ENCODE measurements around the gene FAM83C.
A peak's percentile ranks its signal among the peaks of the same experiment; 100 is the strongest.
"Not testable (repeated sequence)": the region's sequence is repeated elsewhere in the genome, so short reads cannot be mapped to it uniquely, and the experiment has no call there.

The FAM83C gene

GRCh38 chr20:35270021-35270902 lies 22.0 kb downstream of the FAM83C start:
- DNase-seq (ENCODE audit: insufficient read length, low spot score): no peak
- TF ChIP-seq POLR2A (IDR thresholded peaks at IDR 0.05; ENCODE audit: low read depth, low read length) (no peak), POU2F2 (IDR thresholded peaks at IDR 0.05; ENCODE audit: low read depth, low read length) (no peak), TAF1 (IDR thresholded peaks at IDR 0.05; ENCODE audit: low read depth, low read length) (no peak), PAX5 (IDR thresholded peaks at IDR 0.05; ENCODE audit: insufficient read depth, low read length, severe bottlenecking) (no peak), SPI1 (IDR thresholded peaks at IDR 0.05; ENCODE audit: low read depth, low read length) (no peak), POLR2AphosphoS5 (IDR thresholded peaks at IDR 0.05; ENCODE audit: low read depth, low read length) (no peak)
- no peak for FAIRE-seq

DNA sequence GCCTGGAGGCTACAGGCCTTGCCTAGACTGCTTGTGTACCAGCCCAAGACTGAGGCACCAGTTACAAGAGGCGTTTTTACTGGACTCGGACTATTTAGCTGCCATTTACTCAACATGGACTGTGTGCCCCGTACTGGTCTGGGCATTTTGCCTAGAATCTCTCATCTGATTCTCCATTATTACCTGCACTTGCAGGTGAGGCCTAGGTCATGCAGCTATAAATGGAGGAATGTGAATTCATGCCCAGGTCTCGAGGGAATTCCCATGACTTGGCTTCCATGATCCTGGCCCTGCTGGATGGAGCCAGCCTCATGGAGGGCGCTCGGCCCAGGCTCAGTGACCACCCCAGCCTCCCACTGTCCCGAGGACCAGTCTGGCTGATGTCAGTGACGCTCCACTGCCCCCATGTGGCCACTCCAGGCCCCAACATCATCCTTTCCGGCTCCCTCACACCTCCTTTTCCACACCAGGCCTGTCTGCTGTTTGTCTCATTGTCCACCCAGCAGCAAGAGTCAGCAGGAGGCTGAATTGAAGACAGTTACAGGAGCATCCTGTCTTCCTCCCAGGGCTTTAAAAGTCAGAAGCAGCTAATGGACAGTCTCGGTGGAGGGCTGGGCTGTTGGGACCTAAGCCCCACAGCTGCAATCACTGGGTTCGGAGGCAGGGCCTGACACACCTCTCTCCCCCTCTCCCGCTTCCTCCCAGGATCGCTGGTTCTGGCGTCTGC lies 23.0 kb downstream of the FAM83C start:
- peak; percentile 76 for FAIRE-seq
- DNase-seq (ENCODE audit: insufficient read length, low spot score): peak; percentile 71
- TF ChIP-seq POU2F2 (IDR thresholded peaks at IDR 0.05; ENCODE audit: low read depth, low read length): no peak
- no peak for TF ChIP-seq SPI1 (IDR thresholded peaks at IDR 0.05; ENCODE audit: low read depth, low read length)
- no peak for TF ChIP-seq POLR2A (IDR thresholded peaks at IDR 0.05; ENCODE audit: low read depth, low read length)
- no peak for TF ChIP-seq PAX5 (IDR thresholded peaks at IDR 0.05; ENCODE audit: insufficient read depth, low read length, severe bottlenecking)
- no peak for TF ChIP-seq POLR2AphosphoS5 (IDR thresholded peaks at IDR 0.05; ENCODE audit: low read depth, low read length)
- TF ChIP-seq TAF1 (IDR thresholded peaks at IDR 0.05; ENCODE audit: low read depth, low read length): no peak

DNA sequence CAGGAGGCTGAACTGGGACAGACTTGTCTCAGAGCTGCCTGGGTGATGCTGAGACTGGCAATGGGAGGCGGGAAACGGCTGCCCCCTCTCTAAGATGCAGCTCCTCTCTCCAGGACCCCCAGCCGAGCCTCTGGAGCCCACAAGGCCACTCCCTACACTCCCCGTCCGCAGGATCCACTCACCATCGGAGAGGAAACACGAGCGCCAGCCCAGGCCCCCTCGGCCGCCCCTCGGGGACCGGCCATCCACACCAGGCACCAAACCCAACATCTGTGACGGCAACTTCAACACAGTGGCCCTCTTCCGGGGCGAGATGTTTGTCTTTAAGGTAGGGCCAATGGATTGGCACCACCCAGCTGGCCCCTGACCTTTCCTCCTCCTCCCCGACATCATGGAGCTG lies 25.1 kb downstream of the FAM83C start:
- TF ChIP-seq TAF1 (IDR thresholded peaks at IDR 0.05; ENCODE audit: low read depth, low read length): no peak
- no peak for TF ChIP-seq SPI1 (IDR thresholded peaks at IDR 0.05; ENCODE audit: low read depth, low read length)
- TF ChIP-seq POU2F2 (IDR thresholded peaks at IDR 0.05; ENCODE audit: low read depth, low read length): no peak
- TF ChIP-seq PAX5 (IDR thresholded peaks at IDR 0.05; ENCODE audit: insufficient read depth, low read length, severe bottlenecking): no peak
- TF ChIP-seq POLR2AphosphoS5 (IDR thresholded peaks at IDR 0.05; ENCODE audit: low read depth, low read length): no peak
- no peak for TF ChIP-seq POLR2A (IDR thresholded peaks at IDR 0.05; ENCODE audit: low read depth, low read length)
- FAIRE-seq (no peak), DNase-seq (ENCODE audit: insufficient read length, low spot score) (no peak)

GRCh38 chr20:35264755-35265154 lies 27.5 kb downstream of the FAM83C start:
- TF ChIP-seq PAX5 (IDR thresholded peaks at IDR 0.05; ENCODE audit: insufficient read depth, low read length, severe bottlenecking) (no peak), POLR2AphosphoS5 (IDR thresholded peaks at IDR 0.05; ENCODE audit: low read depth, low read length) (no peak), TAF1 (IDR thresholded peaks at IDR 0.05; ENCODE audit: low read depth, low read length) (no peak), POU2F2 (IDR thresholded peaks at IDR 0.05; ENCODE audit: low read depth, low read length) (no peak), POLR2A (IDR thresholded peaks at IDR 0.05; ENCODE audit: low read depth, low read length) (no peak), SPI1 (IDR thresholded peaks at IDR 0.05; ENCODE audit: low read depth, low read length) (no peak)
- FAIRE-seq: no peak
- DNase-seq (ENCODE audit: insufficient read length, low spot score): no peak

GRCh38 chr20:35263532-35264341 lies 28.5 kb downstream of the FAM83C start:
- no peak for DNase-seq (ENCODE audit: insufficient read length, low spot score)
- FAIRE-seq: no peak
- TF ChIP-seq POU2F2 (IDR thresholded peaks at IDR 0.05; ENCODE audit: low read depth, low read length): no peak
- no peak for TF ChIP-seq TAF1 (IDR thresholded peaks at IDR 0.05; ENCODE audit: low read depth, low read length)
- TF ChIP-seq POLR2A (IDR thresholded peaks at IDR 0.05; ENCODE audit: low read depth, low read length): no peak
- TF ChIP-seq POLR2AphosphoS5 (IDR thresholded peaks at IDR 0.05; ENCODE audit: low read depth, low read length): no peak
- no peak for TF ChIP-seq SPI1 (IDR thresholded peaks at IDR 0.05; ENCODE audit: low read depth, low read length)
- TF ChIP-seq PAX5 (IDR thresholded peaks at IDR 0.05; ENCODE audit: insufficient read depth, low read length, severe bottlenecking): no peak

GRCh38 chr20:35262731-35263531 lies 29.3 kb downstream of the FAM83C start:
- not testable (repeated sequence) for DNase-seq (ENCODE audit: insufficient read length, low spot score); FAIRE-seq

DNA sequence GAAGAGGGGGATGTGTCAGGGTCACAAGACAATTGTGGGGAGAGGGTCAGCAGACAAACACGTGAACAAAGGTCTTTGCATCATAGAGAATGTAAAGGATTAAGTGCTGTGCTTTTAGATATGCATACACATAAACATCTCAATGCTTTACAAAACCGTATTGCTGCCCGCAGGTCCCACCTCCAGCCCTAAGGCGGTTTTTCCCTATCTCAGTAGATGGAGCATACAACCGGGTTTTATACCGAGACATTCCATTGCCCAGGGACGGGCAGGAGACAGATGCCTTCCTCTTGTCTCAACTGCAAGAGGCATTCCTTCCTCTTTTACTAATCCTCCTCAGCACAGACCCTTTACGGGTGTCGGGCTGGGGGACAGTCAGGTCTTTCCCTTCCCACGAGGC lies 29.9 kb downstream of the FAM83C start:
- not testable (repeated sequence) for FAIRE-seq; DNase-seq (ENCODE audit: insufficient read length, low spot score)

GRCh38 chr20:35260426-35260825 lies 31.8 kb downstream of the FAM83C start:
- DNase-seq (ENCODE audit: insufficient read length, low spot score) (no peak), FAIRE-seq (no peak)
- TF ChIP-seq POLR2A (IDR thresholded peaks at IDR 0.05; ENCODE audit: low read depth, low read length) (no peak), TAF1 (IDR thresholded peaks at IDR 0.05; ENCODE audit: low read depth, low read length) (no peak), POLR2AphosphoS5 (IDR thresholded peaks at IDR 0.05; ENCODE audit: low read depth, low read length) (no peak), PAX5 (IDR thresholded peaks at IDR 0.05; ENCODE audit: insufficient read depth, low read length, severe bottlenecking) (no peak), POU2F2 (IDR thresholded peaks at IDR 0.05; ENCODE audit: low read depth, low read length) (no peak), SPI1 (IDR thresholded peaks at IDR 0.05; ENCODE audit: low read depth, low read length) (no peak)
